Measurements from ENCODE around the gene CGA. TPM values are rescaled to one million over a fixed set of nuclear protein-coding genes. Genes with fewer than 3 reads are reported as not detected.

Gene CGA
- total RNA-seq, 1 experiment from 2014 or later: not detected

GRCh38 chr6:87074101-87074621, 20.7 kb downstream of the CGA start:
- BruUV-seq (replicated peaks): no TSS peak
- no peaks in the 10 kb centered on the region for H3K4me1 ChIP-seq (ENCODE audit: insufficient read depth, low read length, poor library complexity, severe bottlenecking)
- H3K4me3 ChIP-seq (ENCODE audit: low read depth, low read length, poor library complexity, severe bottlenecking): no peak overlapping the region
- ChIA-PET POLR2A (ENCODE audit: low non-redundant PET) (no interaction called here), CTCF (no interaction called here)
- no peaks in the 10 kb centered on the region for H3K9me3 ChIP-seq (ENCODE audit: low read depth, low read length, poor library complexity, severe bottlenecking)
- H3K36me3 ChIP-seq (ENCODE audit: insufficient read depth, low read length, poor library complexity, severe bottlenecking): no peaks in the 10 kb centered on the region
- intact Hi-C loops (cut with micrococcal nuclease; ENCODE audit: unreplicated experiment): loop anchor here (5.0 kb wide), 1 partner anchor 163 kb away; no protein-coding TSS in a partner anchor
- H3K27me3 ChIP-seq (replicated peaks; ENCODE audit: insufficient read depth, low read depth, low read length, poor library complexity): no peaks in the 10 kb centered on the region
- no peak overlapping the region for H3K27ac ChIP-seq (ENCODE audit: low read depth, low read length, poor library complexity, severe bottlenecking)
- DNase-seq (ENCODE audit: low spot score): no peak
- TF ChIP-seq CTCF (conservative IDR thresholded peaks at IDR 0.05; ENCODE audit: low read depth, low read length): no peak
- TF ChIP-seq EZH2 (IDR thresholded peaks at IDR 0.05; ENCODE audit: borderline replicate concordance, low read depth, low read length, poor library complexity, severe bottlenecking): no peak

- no peak overlapping the region for H3K27ac ChIP-seq (ENCODE audit: low read depth, low read length, poor library complexity, severe bottlenecking)
- intact Hi-C loops (cut with micrococcal nuclease; ENCODE audit: unreplicated experiment): loop anchor here (5.0 kb wide), 1 partner anchor 166 kb away; no protein-coding TSS in a partner anchor
- no peak for TF ChIP-seq CTCF (conservative IDR thresholded peaks at IDR 0.05; ENCODE audit: low read depth, low read length)
- TF ChIP-seq EZH2 (IDR thresholded peaks at IDR 0.05; ENCODE audit: borderline replicate concordance, low read depth, low read length, poor library complexity, severe bottlenecking): no peak
- no peaks in the 10 kb centered on the region for H3K4me1 ChIP-seq (ENCODE audit: insufficient read depth, low read length, poor library complexity, severe bottlenecking)
- ChIA-PET POLR2A (ENCODE audit: low non-redundant PET) (no interaction called here), CTCF (no interaction called here)
- BruUV-seq (replicated peaks): no TSS peak
- no peak overlapping the region for H3K4me3 ChIP-seq (ENCODE audit: low read depth, low read length, poor library complexity, severe bottlenecking)
- no peak for DNase-seq (ENCODE audit: low spot score)
- H3K9me3 ChIP-seq (ENCODE audit: low read depth, low read length, poor library complexity, severe bottlenecking): no peaks in the 10 kb centered on the region
- no peaks in the 10 kb centered on the region for H3K27me3 ChIP-seq (replicated peaks; ENCODE audit: insufficient read depth, low read depth, low read length, poor library complexity)
- no peaks in the 10 kb centered on the region for H3K36me3 ChIP-seq (ENCODE audit: insufficient read depth, low read length, poor library complexity, severe bottlenecking)
Observed at GRCh38 chr6:87071683-87072082, 23.2 kb downstream of the CGA start.

- ChIA-PET CTCF (interaction anchor here (0.6 to 1.4 kb wide), 2 partner anchors 8 to 67 kb away, joined by 4 read pairs; no protein-coding TSS in a partner anchor), POLR2A (ENCODE audit: low non-redundant PET) (no interaction called here)
- DNase-seq (ENCODE audit: low spot score): no peak
- no peak for TF ChIP-seq EZH2 (IDR thresholded peaks at IDR 0.05; ENCODE audit: borderline replicate concordance, low read depth, low read length, poor library complexity, severe bottlenecking)
- TF ChIP-seq CTCF (conservative IDR thresholded peaks at IDR 0.05; ENCODE audit: low read depth, low read length): no peak
- no peak overlapping the region for H3K27ac ChIP-seq (ENCODE audit: low read depth, low read length, poor library complexity, severe bottlenecking)
- no TSS peak for BruUV-seq (replicated peaks)
- H3K9me3 ChIP-seq (ENCODE audit: low read depth, low read length, poor library complexity, severe bottlenecking): no peaks in the 10 kb centered on the region
- H3K4me3 ChIP-seq (ENCODE audit: low read depth, low read length, poor library complexity, severe bottlenecking): no peak overlapping the region
- intact Hi-C loops (cut with micrococcal nuclease; ENCODE audit: unreplicated experiment): loop anchor here (5.0 kb wide), 1 partner anchor 167 kb away; no protein-coding TSS in a partner anchor
- H3K27me3 ChIP-seq (replicated peaks; ENCODE audit: insufficient read depth, low read depth, low read length, poor library complexity): no peaks in the 10 kb centered on the region
- H3K4me1 ChIP-seq (ENCODE audit: insufficient read depth, low read length, poor library complexity, severe bottlenecking): no peaks in the 10 kb centered on the region
- H3K36me3 ChIP-seq (ENCODE audit: insufficient read depth, low read length, poor library complexity, severe bottlenecking): no peaks in the 10 kb centered on the region
Observed at GRCh38 chr6:87070741-87071140, 24.2 kb downstream of the CGA start.
